Kidney capillary endothelial cell (primary cell): ENCODE results near the gene NOVA2.

Experiments used
- DNase-seq: peaks from one replicate; pipeline ENCODE4 v3.0.0-alpha.2; 2018; ENCODE audit warnings: low spot score

Gene NOVA2

GRCh38 chr19:45890877-45891276 is 82.8 kb downstream of the NOVA2 start:
- DNase-seq, result no peak

GRCh38 chr19:45889210-45889885 is 84.3 kb downstream of the NOVA2 start:
- DNase-seq, result no peak

GRCh38 chr19:45887200-45887710 is 86.4 kb downstream of the NOVA2 start:
- no peak for DNase-seq

- DNase-seq, result peak; percentile 86
Observed at GRCh38 chr19:45886427-45887199, 87.1 kb downstream of the NOVA2 start.

GRCh38 chr19:45885556-45886426 is 87.9 kb downstream of the NOVA2 start, which contains the start of gene IRF2BP1:
Gene IRF2BP1, minus strand, starts transcription at chr19:45886141. Its CDS starts 367 bp downstream, at chr19:45885774.
- DNase-seq, result peak; percentile 77

- DNase-seq, result no peak
Observed at GRCh38 chr19:45884682-45885555, 88.7 kb downstream of the NOVA2 start.

GRCh38 chr19:45883881-45884681 is 89.6 kb downstream of the NOVA2 start:
- no peak for DNase-seq
